NT2/D1 (cell line): ENCODE measurements around the gene RIT2.

ENCODE experiments used
- SUZ12 ChIP-seq: IDR thresholded peaks from 2 replicates; pipeline ENCODE4 v1.6.1; 2011; ENCODE audit not compliant: insufficient read length, insufficient read depth; ENCODE audit errors: extremely low read depth
- ZNF274 ChIP-seq: IDR thresholded peaks from 2 replicates; pipeline ENCODE4 v1.6.1; 2011; ENCODE audit warnings: mild to moderate bottlenecking, low read depth, low read length

GRCh38 chr18:42953306-42953705, 162.2 kb downstream of the RIT2 start:
- TF ChIP-seq SUZ12: no peak
- no peak for TF ChIP-seq ZNF274
